Measurements from ENCODE around the gene TRIM58.

- TF ChIP-seq GATA2 (IDR thresholded peaks at IDR 0.05; ENCODE audit: low read depth, low read length) (no peak), GATA3 (IDR thresholded peaks at IDR 0.05; ENCODE audit: low read depth, low read length) (no peak)
Observed at GRCh38 chr1:247864644-247865043, 7.7 kb downstream of the TRIM58 start.
